Measurements from ENCODE around the gene PCNX2.

PCNX2 gene

GRCh38 chr1:232940262-232940661 is 355.3 kb downstream of the PCNX2 start:
- DNase-seq (ENCODE audit: low read depth) = no peak
- no peak for TF ChIP-seq CTCF (conservative IDR thresholded peaks at IDR 0.05; ENCODE audit: low read depth, low read length)
- H3K4me3 ChIP-seq (ENCODE audit: low read depth, low read length) = no peak overlapping the region

- H3K4me3 ChIP-seq (ENCODE audit: low read depth, low read length) = no peak overlapping the region
- no peak for TF ChIP-seq CTCF (conservative IDR thresholded peaks at IDR 0.05; ENCODE audit: low read depth, low read length)
- DNase-seq (ENCODE audit: low read depth) = no peak
Observed at GRCh38 chr1:232939748-232940147, 355.8 kb downstream of the PCNX2 start.

GRCh38 chr1:232938926-232939325 is 356.6 kb downstream of the PCNX2 start:
- no peak overlapping the region for H3K4me3 ChIP-seq (ENCODE audit: low read depth, low read length)
- TF ChIP-seq CTCF (conservative IDR thresholded peaks at IDR 0.05; ENCODE audit: low read depth, low read length) = no peak
- DNase-seq (ENCODE audit: low read depth) = no peak

GRCh38 chr1:232937741-232938375 is 357.7 kb downstream of the PCNX2 start:
- DNase-seq (ENCODE audit: low read depth) = no peak
- no peak for TF ChIP-seq CTCF (conservative IDR thresholded peaks at IDR 0.05; ENCODE audit: low read depth, low read length)
- no peak overlapping the region for H3K4me3 ChIP-seq (ENCODE audit: low read depth, low read length)

- no peak for DNase-seq (ENCODE audit: low read depth)
- TF ChIP-seq CTCF (conservative IDR thresholded peaks at IDR 0.05; ENCODE audit: low read depth, low read length) = no peak
- no peak overlapping the region for H3K4me3 ChIP-seq (ENCODE audit: low read depth, low read length)
Observed at GRCh38 chr1:232936941-232937340, 358.6 kb downstream of the PCNX2 start.

Data from choroid plexus epithelial cell (primary cell).